Tibial nerve (tissue), 4 donors: ENCODE results near the gene PSAPL1. TPM values are rescaled to one million over a fixed set of nuclear protein-coding genes. Genes with fewer than 3 reads are reported as not detected.
A peak's percentile ranks its signal among the peaks of the same experiment; 100 is the strongest.

Experiments used
- DNase-seq, 2 donors: peaks; one replicate each; pipeline ENCODE4 v3.0.0-alpha.2; 2019; ENCODE audit warnings: low spot score in 2 of 2
- H3K27ac ChIP-seq, 4 donors: fragments of 200-600 bp; sonication (generic) in 3 of 4; one replicate each; pipeline ENCODE4 v1.5.1; 2017 to 2019; ENCODE audit warnings: mild to moderate bottlenecking in 1 of 4
- H3K27me3 ChIP-seq, 2 donors: fragments of 200-600 bp; sonication (generic) in 1 of 2; one replicate each; pipeline versions ENCODE4 v1.5.1 to v1.6.0; 2017 to 2019
- H3K36me3 ChIP-seq, 3 donors: fragments of 200-600 bp; sonication (generic); one replicate each; pipeline ENCODE4 v1.5.1; 2018 to 2019
- H3K4me1 ChIP-seq, 4 donors: fragments of 200-600 bp; sonication (generic) in 3 of 4; one replicate each; pipeline ENCODE4 v1.5.1; 2017 to 2019
- H3K4me3 ChIP-seq, 4 donors: fragments of 200-600 bp; sonication (generic) in 3 of 4; one replicate each; pipeline ENCODE4 v1.5.1; 2017 to 2019; ENCODE audit warnings: mild to moderate bottlenecking in 1 of 4, moderate library complexity in 1 of 4
- H3K9me3 ChIP-seq, 4 donors: fragments of 200-600 bp; sonication (generic) in 3 of 4; one replicate each; pipeline ENCODE4 v1.5.1; 2017 to 2019
- CTCF ChIP-seq, 5 experiments: fragments of 200-600 bp in 3 of 5; fragments of 450-650 bp in 2 of 5; sonication (generic) in 3 of 5; IDR thresholded peaks; one replicate each; pipeline ENCODE4 v1.5.1; 2016 to 2019; ENCODE audit warnings: antibody characterized with exemption in 5 of 5, mild to moderate bottlenecking in 3 of 5, moderate library complexity in 2 of 5
- EP300 ChIP-seq, 2 donors: sonication (generic); formaldehyde crosslinking; IDR thresholded peaks; one replicate each; pipeline ENCODE4 v1.6.1; 2017; ENCODE audit warnings: antibody characterized with exemption in 2 of 2, mild to moderate bottlenecking in 1 of 2
- POLR2A ChIP-seq, 2 donors: fragments of 450-650 bp; IDR thresholded peaks; one replicate each; pipeline ENCODE4 v1.6.1; 2017; ENCODE audit warnings: antibody characterized with exemption in 2 of 2, mild to moderate bottlenecking in 2 of 2, moderate library complexity in 2 of 2
- WGBS, 2 donors: methylation state at CpG; one replicate each; pipeline ENCODE4 v1.1.5; 2018; 5-methylcytosine and 5-hydroxymethylcytosine counted together
- total RNA-seq, 4 donors: library from RNA; depleted of rRNA; stranded (reverse); fragments of >200 nt; gene quantifications; one replicate each; pipeline ENCODE4 v1.1.0, GENCODE V29; 2016

PSAPL1 gene
- total RNA-seq, 4 donors from 2014 or later = under 0.01 to 0.22 TPM; not detected in 2

- Histone ChIP-seq H3K9me3 (no peaks in the 10 kb centered on the region), H3K36me3 (no peaks in the 10 kb centered on the region), H3K27me3 (no peaks in the 10 kb centered on the region), H3K4me3 (no peak overlapping the region), H3K27ac (no peak overlapping the region), H3K4me1 (peaks cover 0 to 40% (median 0%) of the 10 kb centered on the region in 4 donors)
- DNase-seq = no peak
- WGBS, 2 donors = 53 to 60% methylated on average over 10 of the region's 10 CpGs
- no peak for TF ChIP-seq CTCF (IDR thresholded peaks at IDR 0.05)
- no peak for TF ChIP-seq EP300 (IDR thresholded peaks at IDR 0.05)
- TF ChIP-seq POLR2A (IDR thresholded peaks at IDR 0.05) = no peak
Measured at GRCh38 chr4:7427361-7427760, 7.4 kb downstream of the PSAPL1 start.

GRCh38 chr4:7426525-7427171 lies 8.1 kb downstream of the PSAPL1 start:
- no peak for DNase-seq
- TF ChIP-seq POLR2A (IDR thresholded peaks at IDR 0.05) = no peak
- TF ChIP-seq CTCF (IDR thresholded peaks at IDR 0.05) = no peak
- no peak for TF ChIP-seq EP300 (IDR thresholded peaks at IDR 0.05)
- WGBS, 2 donors = 76 to 92% methylated on average over 19 to 20 of the region's 20 CpGs
- H3K27me3 ChIP-seq = no peaks in the 10 kb centered on the region
- H3K9me3 ChIP-seq = no peaks in the 10 kb centered on the region
- H3K4me1 ChIP-seq = peaks cover 0 to 40% (median 0%) of the 10 kb centered on the region in 4 donors
- no peak overlapping the region for H3K4me3 ChIP-seq
- no peaks in the 10 kb centered on the region for H3K36me3 ChIP-seq
- H3K27ac ChIP-seq = peak overlapping the region in 1 of 4 donors; percentile 20

GRCh38 chr4:7425591-7426468 lies 8.9 kb downstream of the PSAPL1 start:
- no peak for TF ChIP-seq CTCF (IDR thresholded peaks at IDR 0.05)
- TF ChIP-seq POLR2A (IDR thresholded peaks at IDR 0.05) = no peak
- TF ChIP-seq EP300 (IDR thresholded peaks at IDR 0.05) = no peak
- H3K27me3 ChIP-seq = no peaks in the 10 kb centered on the region
- H3K4me3 ChIP-seq = no peak overlapping the region
- H3K4me1 ChIP-seq = peaks cover 0 to 34% (median 0%) of the 10 kb centered on the region in 4 donors
- WGBS, 2 donors = 78 to 88% methylated on average over 20 to 24 of the region's 28 CpGs
- H3K27ac ChIP-seq = no peak overlapping the region
- H3K9me3 ChIP-seq = no peaks in the 10 kb centered on the region
- DNase-seq = no peak
- H3K36me3 ChIP-seq = no peaks in the 10 kb centered on the region

- DNase-seq = no peak
- Histone ChIP-seq H3K27me3 (no peaks in the 10 kb centered on the region), H3K4me3 (no peak overlapping the region)
Measured at GRCh38 chr4:7425124-7425523, 9.6 kb downstream of the PSAPL1 start.

More at GRCh38 chr4:7425124-7425523, 9.6 kb downstream of the PSAPL1 start:
- WGBS, 2 donors = 79 to 80% methylated on average over 13 of the region's 13 CpGs
- Histone ChIP-seq H3K36me3 (no peaks in the 10 kb centered on the region), H3K9me3 (no peaks in the 10 kb centered on the region), H3K27ac (no peak overlapping the region), H3K4me1 (peaks cover 0 to 31% (median 0%) of the 10 kb centered on the region in 4 donors)
- no peak for TF ChIP-seq POLR2A (IDR thresholded peaks at IDR 0.05)
- TF ChIP-seq CTCF (IDR thresholded peaks at IDR 0.05) = no peak
- TF ChIP-seq EP300 (IDR thresholded peaks at IDR 0.05) = no peak
